ENCODE data around the gene NDUFS3.

The NDUFS3 gene

GRCh38 chr11:47591764-47592163 lies 12.9 kb downstream of the NDUFS3 start:
- no peak for DNase-seq (ENCODE audit: low read depth)

GRCh38 chr11:47592251-47592650 lies 13.4 kb downstream of the NDUFS3 start:
- DNase-seq (ENCODE audit: low read depth), result no peak

GRCh38 chr11:47592970-47593369 lies 14.1 kb downstream of the NDUFS3 start:
- no peak for DNase-seq (ENCODE audit: low read depth)

- DNase-seq (ENCODE audit: low read depth), result no peak
These were observed 14.6 kb downstream of the NDUFS3 start for GRCh38 chr11:47593492-47593933.

GRCh38 chr11:47593934-47594855 lies 15.3 kb downstream of the NDUFS3 start, which contains the start of gene C1QTNF4:
TSS of gene C1QTNF4 (minus strand) at chr11:47594411. CDS start at chr11:47590810, 3,601 bp downstream.
- DNase-seq (ENCODE audit: low read depth), result no peak

GRCh38 chr11:47595029-47595428 lies 16.2 kb downstream of the NDUFS3 start:
- DNase-seq (ENCODE audit: low read depth), result no peak

GRCh38 chr11:47595967-47596366 lies 17.1 kb downstream of the NDUFS3 start:
- DNase-seq (ENCODE audit: low read depth), result no peak

- no peak for DNase-seq (ENCODE audit: low read depth)
These were observed 21.0 kb downstream of the NDUFS3 start for GRCh38 chr11:47599902-47600301.

- no peak for DNase-seq (ENCODE audit: low read depth)
These were observed 24.4 kb downstream of the NDUFS3 start for GRCh38 chr11:47603295-47603694.

GRCh38 chr11:47605921-47606320 lies 27.0 kb downstream of the NDUFS3 start:
- DNase-seq (ENCODE audit: low read depth), result no peak

- DNase-seq (ENCODE audit: low read depth), result no peak
These were observed 27.9 kb downstream of the NDUFS3 start for GRCh38 chr11:47606731-47607130.

- DNase-seq (ENCODE audit: low read depth), result no peak
These were observed 28.5 kb downstream of the NDUFS3 start for GRCh38 chr11:47607380-47607779.

GRCh38 chr11:47609675-47610074 lies 30.8 kb downstream of the NDUFS3 start:
- DNase-seq (ENCODE audit: low read depth), result no peak

GRCh38 chr11:47611348-47611794 lies 32.5 kb downstream of the NDUFS3 start:
- DNase-seq (ENCODE audit: low read depth), result no peak

- no peak for DNase-seq (ENCODE audit: low read depth)
These were observed 36.4 kb downstream of the NDUFS3 start for GRCh38 chr11:47615249-47615648.

GRCh38 chr11:47616726-47617416 lies 38.0 kb downstream of the NDUFS3 start:
- DNase-seq (ENCODE audit: low read depth), result no peak

GRCh38 chr11:47617417-47617809 lies 38.5 kb downstream of the NDUFS3 start:
- no peak for DNase-seq (ENCODE audit: low read depth)

GRCh38 chr11:47620836-47621378 lies 42.0 kb downstream of the NDUFS3 start:
- DNase-seq (ENCODE audit: low read depth), result no peak

GRCh38 chr11:47626234-47626633 lies 47.4 kb downstream of the NDUFS3 start:
- no peak for DNase-seq (ENCODE audit: low read depth)

- DNase-seq (ENCODE audit: low read depth), result no peak
These were observed 49.2 kb downstream of the NDUFS3 start for GRCh38 chr11:47628026-47628425.

GRCh38 chr11:47631473-47631872 lies 52.6 kb downstream of the NDUFS3 start:
- no peak for DNase-seq (ENCODE audit: low read depth)

Measured in activated T-helper 1 cell treated with Interleukin-2 at 50 U/mL for 16 hours (primary cell).